ENCODE results near the gene LPCAT1.
"Not testable (repeated sequence)": the region's sequence is repeated elsewhere in the genome, so short reads cannot be mapped to it uniquely, and the experiment has no call there.

The LPCAT1 gene

DNA sequence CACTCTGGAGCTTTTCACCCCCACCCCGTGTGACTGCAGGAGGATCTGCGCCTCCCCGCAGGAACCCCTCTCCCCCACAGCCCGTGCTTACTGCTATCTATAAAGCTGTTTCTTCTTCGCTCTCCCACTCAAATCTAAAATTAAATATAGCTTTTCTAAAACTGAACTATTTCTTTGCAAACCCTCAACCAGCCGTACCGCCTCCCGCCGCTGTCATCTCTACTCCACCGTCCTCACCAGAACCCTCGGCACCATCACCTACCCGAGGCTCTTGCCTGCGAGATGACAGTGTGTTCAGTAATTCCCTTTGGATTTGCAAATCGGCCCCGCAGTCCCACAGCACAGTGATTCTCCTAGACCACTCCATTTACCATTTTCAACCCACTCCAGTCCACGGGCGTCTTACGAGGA is 13.6 kb downstream of the LPCAT1 start:
- in situ Hi-C loops (cut with MboI; ENCODE audit: low sequenced_read_pairs) = no loop called here

DNA sequence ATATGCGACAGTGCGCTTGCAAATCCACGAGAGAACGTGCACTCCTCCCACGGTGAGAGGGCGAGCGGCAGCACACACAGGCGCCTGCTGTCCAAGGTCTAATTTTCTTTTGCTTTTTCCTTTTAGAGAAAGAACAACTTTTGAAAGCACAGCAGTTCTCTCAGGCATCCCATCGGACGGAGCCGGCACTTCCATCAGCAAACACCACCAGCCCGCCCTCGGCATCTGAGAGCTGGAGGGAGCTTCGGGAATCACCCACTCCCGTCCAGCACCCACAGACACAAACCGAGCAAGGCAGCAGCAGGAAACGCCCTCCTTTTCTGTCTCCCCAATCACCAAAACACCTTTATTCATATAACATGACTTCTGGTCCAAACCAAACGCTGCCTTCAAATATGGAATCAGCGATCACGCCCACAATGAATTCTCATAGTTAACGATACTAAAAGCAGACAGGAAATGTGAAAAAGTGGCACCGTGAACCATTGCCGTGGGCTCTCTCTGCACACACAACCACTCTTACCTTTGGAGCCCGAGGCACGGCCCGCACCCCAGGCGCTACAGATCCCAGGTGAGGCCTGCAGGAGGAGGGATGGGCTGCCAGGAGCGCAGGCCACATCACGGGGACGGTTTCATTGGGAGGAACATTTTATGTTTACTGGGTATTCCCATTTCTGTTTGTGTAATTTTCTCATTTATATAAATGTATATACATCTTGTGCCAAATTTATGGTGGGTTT is 14.2 kb downstream of the LPCAT1 start:
- in situ Hi-C loops (cut with MboI; ENCODE audit: low sequenced_read_pairs) = no loop called here

GRCh38 chr5:1508659-1509290 is 15.0 kb downstream of the LPCAT1 start:
- in situ Hi-C loops (cut with MboI; ENCODE audit: low sequenced_read_pairs) = no loop called here

DNA sequence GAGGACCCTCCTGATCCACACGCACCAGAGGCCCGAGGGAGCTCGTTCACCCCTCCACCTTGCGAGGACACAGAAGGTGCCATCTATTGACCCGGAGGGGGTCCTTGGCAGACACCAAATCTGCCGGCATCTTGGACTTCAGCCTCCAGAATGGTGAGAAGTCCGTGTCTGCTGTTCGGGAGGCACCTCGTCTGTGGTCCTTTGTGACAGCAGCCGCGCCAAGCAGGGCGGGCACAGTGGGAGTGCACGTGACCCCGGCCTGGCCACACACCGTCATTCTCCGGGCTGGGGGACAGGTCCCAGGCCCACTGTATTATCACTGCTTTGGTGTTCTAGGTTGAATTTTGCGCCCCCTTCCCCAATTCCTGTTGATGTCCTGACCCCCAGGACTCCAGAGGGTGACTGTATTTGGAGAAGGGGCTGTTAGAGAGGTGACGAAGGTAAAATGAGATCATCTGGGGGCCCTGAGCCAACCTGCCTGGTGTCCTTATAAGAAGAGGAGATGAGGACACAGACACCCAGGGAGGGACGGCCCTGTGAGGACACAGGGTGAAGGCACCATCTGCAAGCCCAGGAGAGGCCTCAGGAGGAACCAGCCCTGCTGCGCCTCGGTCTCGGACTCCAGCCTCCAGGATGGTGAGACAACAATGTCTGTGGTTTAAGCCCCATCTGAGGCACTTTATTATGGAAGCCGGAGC is 15.7 kb downstream of the LPCAT1 start:
- in situ Hi-C loops (cut with MboI; ENCODE audit: low sequenced_read_pairs) = no loop called here

DNA sequence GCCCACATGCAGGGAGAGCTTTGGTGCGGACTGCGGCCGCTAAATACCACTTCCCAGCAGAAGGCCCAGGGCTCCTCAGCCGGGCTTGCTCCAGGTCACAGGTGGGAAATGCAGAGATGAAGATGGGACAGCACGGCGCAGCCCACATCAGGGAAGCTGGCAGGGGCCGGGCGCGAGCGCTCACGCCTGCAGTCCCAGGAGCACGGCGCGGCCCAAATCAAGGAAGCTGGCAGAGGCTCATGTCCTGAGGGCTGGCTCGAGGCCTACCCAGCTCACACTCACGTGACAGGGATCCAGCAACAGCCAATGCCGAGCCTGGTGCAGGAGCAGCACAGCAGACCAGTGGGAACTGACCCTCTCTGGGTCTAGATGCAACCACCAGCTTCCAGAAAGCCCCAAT is 16.3 kb downstream of the LPCAT1 start:
- in situ Hi-C loops (cut with MboI; ENCODE audit: low sequenced_read_pairs) = no loop called here

GRCh38 chr5:1507014-1507375 is 16.8 kb downstream of the LPCAT1 start:
- in situ Hi-C loops (cut with MboI; ENCODE audit: low sequenced_read_pairs) = no loop called here

DNA sequence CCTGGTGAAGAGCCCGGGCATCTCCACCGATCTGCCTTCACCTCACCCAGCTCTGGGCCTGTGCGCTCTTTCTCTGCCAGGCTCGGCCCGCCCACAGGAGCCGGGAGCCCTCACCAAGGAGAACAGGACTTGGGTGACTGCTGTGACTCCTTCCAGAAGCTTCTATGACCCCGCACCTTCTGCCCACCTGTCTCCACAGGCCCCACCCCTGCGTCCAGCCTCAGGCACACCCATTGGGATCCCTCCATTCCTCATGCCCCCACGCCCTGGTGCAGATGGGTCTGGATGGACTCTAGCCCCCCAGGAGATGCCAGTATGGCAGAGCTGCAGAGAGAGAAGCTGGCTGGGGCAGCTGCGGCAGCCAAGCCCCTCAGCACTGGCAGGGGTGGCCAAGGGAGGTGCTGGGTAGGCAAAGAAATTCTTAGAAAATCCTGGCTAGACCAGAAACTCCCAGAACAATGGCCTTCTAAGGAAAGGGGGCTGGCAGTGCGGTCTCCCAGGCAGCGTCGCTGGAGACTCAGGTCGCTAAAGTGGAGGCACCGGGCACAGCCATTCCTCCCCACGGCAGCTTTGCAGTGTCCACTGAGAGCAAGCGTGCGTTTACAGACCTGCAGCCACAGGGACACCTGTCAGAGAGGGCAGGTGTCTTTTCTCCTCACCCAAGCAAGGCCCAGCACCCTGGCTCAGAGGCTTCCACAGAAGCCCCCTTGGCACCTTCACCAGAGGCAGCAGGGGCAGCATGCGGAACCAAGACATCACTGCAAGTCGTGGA is 17.3 kb downstream of the LPCAT1 start:
- in situ Hi-C loops (cut with MboI; ENCODE audit: low sequenced_read_pairs) = no loop called here

GRCh38 chr5:1505506-1506241 is 18.1 kb downstream of the LPCAT1 start:
- in situ Hi-C loops (cut with MboI; ENCODE audit: low sequenced_read_pairs) = no loop called here

GRCh38 chr5:1505089-1505488 is 18.7 kb downstream of the LPCAT1 start:
- in situ Hi-C loops (cut with MboI; ENCODE audit: low sequenced_read_pairs) = not testable (repeated sequence)

DNA sequence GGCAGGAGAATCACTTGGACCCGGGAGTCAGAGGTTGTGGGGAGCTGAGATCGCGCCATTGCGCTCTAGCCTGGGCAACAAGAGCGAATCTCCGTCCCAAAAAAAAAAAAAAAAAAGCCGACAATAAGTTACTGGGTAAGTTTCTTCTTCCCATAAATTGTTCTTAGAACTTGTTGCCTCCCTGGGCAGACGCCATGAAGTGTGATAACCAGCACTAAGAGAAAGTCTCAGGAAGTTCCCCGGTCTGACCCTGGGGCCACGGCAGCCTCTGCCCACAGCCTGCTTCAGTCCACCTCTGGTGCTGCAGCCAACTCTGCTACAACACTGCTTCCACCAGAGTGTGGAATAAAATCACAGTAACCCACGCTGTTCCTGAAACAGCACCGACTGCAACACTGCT is 19.1 kb downstream of the LPCAT1 start:
- in situ Hi-C loops (cut with MboI; ENCODE audit: low sequenced_read_pairs) = no loop called here

DNA sequence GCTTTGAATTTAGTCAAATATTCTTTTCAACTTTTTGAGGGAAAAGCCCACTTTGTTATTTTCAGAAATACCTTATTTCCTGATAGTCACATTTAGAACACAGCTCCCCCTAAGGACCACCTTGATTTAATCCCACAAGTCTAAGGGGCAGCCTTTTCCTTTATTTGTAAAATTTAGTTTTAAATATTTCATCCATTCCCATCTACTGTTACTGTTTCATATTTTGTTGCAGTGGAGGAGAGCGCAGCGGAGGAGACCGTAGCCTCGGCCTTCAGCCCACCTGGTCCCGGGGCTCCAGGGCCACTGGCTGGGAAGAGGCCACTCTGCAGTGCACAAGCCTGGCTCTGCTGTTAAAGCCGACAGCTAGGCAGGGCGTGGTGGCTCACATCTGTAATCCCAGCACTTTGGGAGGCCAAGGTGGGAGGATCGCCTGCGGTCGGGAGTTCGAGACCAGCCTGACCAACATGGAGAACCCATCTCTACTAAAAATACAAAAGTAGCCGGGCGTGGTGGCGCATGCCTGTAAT is 19.6 kb downstream of the LPCAT1 start:
- in situ Hi-C loops (cut with MboI; ENCODE audit: low sequenced_read_pairs) = no loop called here

- in situ Hi-C loops (cut with MboI; ENCODE audit: low sequenced_read_pairs) = no loop called here
Measured at GRCh38 chr5:1503241-1504068, 20.3 kb downstream of the LPCAT1 start.

- in situ Hi-C loops (cut with MboI; ENCODE audit: low sequenced_read_pairs) = no loop called here
Measured at GRCh38 chr5:1502737-1503120, 21.0 kb downstream of the LPCAT1 start.

GRCh38 chr5:1502046-1502736 is 21.6 kb downstream of the LPCAT1 start:
- in situ Hi-C loops (cut with MboI; ENCODE audit: low sequenced_read_pairs) = no loop called here

DNA sequence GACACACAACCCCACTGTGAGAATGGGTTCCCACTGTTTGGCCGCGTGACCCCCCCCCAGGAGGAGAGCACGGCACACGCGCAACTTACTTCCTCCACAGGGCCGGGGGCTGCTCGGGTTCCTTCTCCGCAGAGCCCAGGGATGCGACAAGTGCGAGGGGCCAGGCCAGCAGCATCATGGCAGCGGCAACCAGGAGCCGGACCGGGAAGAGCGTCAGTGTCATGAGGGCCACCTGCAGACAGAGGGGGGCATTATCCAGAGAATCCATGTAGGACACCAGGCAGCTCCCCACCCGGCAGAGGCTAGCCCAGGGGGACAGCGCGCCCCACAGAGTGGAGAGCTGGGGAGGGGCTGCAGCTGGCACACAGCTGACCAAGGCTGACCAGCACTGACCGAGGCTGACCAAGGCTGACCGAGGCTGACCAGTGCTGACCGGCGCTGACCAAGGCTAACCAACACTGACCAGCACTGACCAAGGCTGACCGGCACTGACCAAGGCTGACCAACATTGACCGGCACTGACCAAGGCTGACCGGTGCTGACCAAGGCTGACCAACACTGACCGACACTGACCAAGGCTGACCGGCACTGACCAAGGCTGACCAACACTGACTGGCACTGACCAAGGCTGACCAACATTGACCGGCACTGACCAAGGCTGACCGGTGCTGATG is 22.3 kb downstream of the LPCAT1 start:
- in situ Hi-C loops (cut with MboI; ENCODE audit: low sequenced_read_pairs) = no loop called here

GRCh38 chr5:1500411-1501091 is 23.2 kb downstream of the LPCAT1 start:
- in situ Hi-C loops (cut with MboI; ENCODE audit: low sequenced_read_pairs) = no loop called here

- in situ Hi-C loops (cut with MboI; ENCODE audit: low sequenced_read_pairs) = no loop called here
Measured at GRCh38 chr5:1499851-1500250, 23.9 kb downstream of the LPCAT1 start.
